ENCODE measurements around the gene AP1M2.

AP1M2 gene

GRCh38 chr19:10615429-10616023 is 28.4 kb upstream of the AP1M2 start:
- TF ChIP-seq CTCF (IDR thresholded peaks at IDR 0.05; ENCODE audit: insufficient read depth, low read length, missing control alignments): no peak
- H3K4me3 ChIP-seq (ENCODE audit: low read depth, low read length): no peak overlapping the region
- ChIA-PET POLR2A (no interaction called here), CTCF (interaction anchor here (1.1 to 1.7 kb wide), 2 partner anchors 12 to 42 kb away, joined by 3 to 6 read pairs; no protein-coding TSS in a partner anchor)
- DNase-seq (ENCODE audit: low read depth, low spot score): no peak

- no peak for TF ChIP-seq CTCF (IDR thresholded peaks at IDR 0.05; ENCODE audit: insufficient read depth, low read length, missing control alignments)
These were observed 25.5 kb upstream of the AP1M2 start for GRCh38 chr19:10612499-10613119.

DNA sequence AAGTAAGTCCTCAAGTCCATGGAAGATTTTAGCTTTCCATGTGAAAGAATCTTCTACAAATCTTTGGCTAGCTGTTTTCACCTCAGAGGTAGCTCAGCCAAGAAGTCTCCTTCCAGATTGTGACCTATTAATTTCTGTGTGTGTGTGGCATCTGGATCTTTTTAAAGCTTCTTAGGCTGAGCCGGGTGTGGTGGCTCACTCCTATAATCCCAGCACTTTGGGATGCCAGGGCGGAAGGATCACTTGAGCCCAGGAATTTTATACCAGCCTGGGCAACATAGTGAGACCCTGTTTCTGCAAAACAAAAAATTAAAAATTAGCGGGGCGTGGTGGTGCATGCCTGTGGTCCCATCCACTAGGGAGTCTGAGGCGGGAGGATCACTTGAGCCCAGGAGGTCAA is 24.8 kb upstream of the AP1M2 start:
- ChIA-PET POLR2A (interaction anchor here (1.4 kb wide), 1 partner anchor 9 kb away, joined by 4 read pairs; no protein-coding TSS in a partner anchor), CTCF (interaction anchor here (0.8 to 3.5 kb wide), 7 partner anchors 8 to 208 kb away, joined by 3 to 18 read pairs (median 4); partner anchors contain the start of genes CDC37 and SLC44A2)
- H3K4me3 ChIP-seq (ENCODE audit: low read depth, low read length): no peak overlapping the region
- no peak for DNase-seq (ENCODE audit: low read depth, low spot score)
- TF ChIP-seq CTCF (IDR thresholded peaks at IDR 0.05; ENCODE audit: insufficient read depth, low read length, missing control alignments): no peak

More at GRCh38 chr19:10612499-10613119, 25.5 kb upstream of the AP1M2 start:
- ChIA-PET POLR2A (no interaction called here), CTCF (interaction anchor here (1.3 to 3.5 kb wide), 5 partner anchors 12 to 209 kb away, joined by 3 to 18 read pairs (median 5); partner anchors contain the start of genes CDC37 and SLC44A2)
- DNase-seq (ENCODE audit: low read depth, low spot score): no peak
- H3K4me3 ChIP-seq (ENCODE audit: low read depth, low read length): no peak overlapping the region

- ChIA-PET POLR2A (no interaction called here), CTCF (interaction anchor here (0.9 to 3.4 kb wide), 6 partner anchors 7 to 95 kb away, joined by 3 to 21 read pairs (median 5); no protein-coding TSS in a partner anchor)
- DNase-seq (ENCODE audit: low read depth, low spot score): no peak
- H3K4me3 ChIP-seq (ENCODE audit: low read depth, low read length): no peak overlapping the region; the same call in 1 of the 2 replicates
- no peak for TF ChIP-seq CTCF (IDR thresholded peaks at IDR 0.05; ENCODE audit: insufficient read depth, low read length, missing control alignments)
These were observed 17.4 kb upstream of the AP1M2 start for GRCh38 chr19:10604460-10604980.

- CTCF ChIA-PET: interaction anchor here (1.1 to 3.4 kb wide), 5 partner anchors 8 to 96 kb away, joined by 3 to 21 read pairs (median 6); no protein-coding TSS in a partner anchor
- H3K4me3 ChIP-seq (ENCODE audit: low read depth, low read length): peak overlapping the region; percentile 20; the same call in 1 of the 2 replicates
- TF ChIP-seq CTCF (IDR thresholded peaks at IDR 0.05; ENCODE audit: insufficient read depth, low read length, missing control alignments): no peak
- no peak for DNase-seq (ENCODE audit: low read depth, low spot score)
- POLR2A ChIA-PET: no interaction called here
These were observed 16.9 kb upstream of the AP1M2 start for GRCh38 chr19:10603873-10604459.

Measured in AG04449 (cell line).